Endodermal cell (in vitro differentiated cells): ENCODE data around the gene ZEB2. TPM values are rescaled to one million over a fixed set of nuclear protein-coding genes. Genes with fewer than 3 reads are reported as not detected.

Experiments
- DNase-seq: peaks from one replicate; pipeline ENCODE4 v3.0.0-alpha.2; 2017
- H3K27ac ChIP-seq: 2 replicates; pipeline ENCODE4 v1.5.1; 2013; ENCODE audit warnings: mild to moderate bottlenecking, low read depth, low read length, moderate library complexity
- H3K27me3 ChIP-seq: 2 replicates; pipeline ENCODE4 v1.6.1; 2013; ENCODE audit warnings: mild to moderate bottlenecking, low read length, moderate library complexity; ENCODE audit not compliant: insufficient read depth, control insufficient read depth, poor library complexity, severe bottlenecking
- H3K36me3 ChIP-seq: 2 replicates; pipeline ENCODE4 v1.7.0; 2013; ENCODE audit warnings: mild to moderate bottlenecking, low read length, moderate library complexity; ENCODE audit not compliant: control insufficient read depth, insufficient read depth
- H3K4me1 ChIP-seq: one replicate; pipeline ENCODE4 v1.7.0; 2013; ENCODE audit warnings: low read length; ENCODE audit not compliant: control insufficient read depth, insufficient read depth
- H3K4me3 ChIP-seq: 2 replicates; pipeline ENCODE4 v1.5.1; 2013; ENCODE audit warnings: mild to moderate bottlenecking, low read length, moderate library complexity
- H3K9ac ChIP-seq: 2 replicates; pipeline ENCODE4 v1.6.1; 2013; ENCODE audit warnings: mild to moderate bottlenecking, low read length, moderate library complexity; ENCODE audit not compliant: poor library complexity, severe bottlenecking; ENCODE audit errors: extremely low read depth
- H3K9me3 ChIP-seq: 2 replicates; pipeline ENCODE4 v1.6.1; 2013; ENCODE audit warnings: mild to moderate bottlenecking, low read length, moderate library complexity; ENCODE audit not compliant: control insufficient read depth
- H3K27ac Mint-ChIP-seq: 2 replicates; pipeline ENCODE4 v1.8.0; 2020; ENCODE audit warnings: mixed read lengths
- H3K27me3 Mint-ChIP-seq: 2 replicates; pipeline ENCODE4 v1.8.0; 2021; ENCODE audit warnings: mild to moderate bottlenecking, mixed read lengths; ENCODE audit not compliant: insufficient read depth
- H3K36me3 Mint-ChIP-seq: 2 replicates; pipeline ENCODE4 v1.8.0; 2020; ENCODE audit warnings: low read depth, mixed read lengths
- H3K4me1 Mint-ChIP-seq: 2 replicates; pipeline ENCODE4 v1.8.0; 2020; ENCODE audit warnings: mixed read lengths
- H3K4me3 Mint-ChIP-seq: 2 replicates; pipeline ENCODE4 v1.8.0; 2020; ENCODE audit warnings: mild to moderate bottlenecking, moderate library complexity, mixed read lengths
- H3K9me3 Mint-ChIP-seq: 2 replicates; pipeline ENCODE4 v1.8.0; 2020; ENCODE audit warnings: mild to moderate bottlenecking, mixed read lengths
- CTCF ChIP-seq: fragments of 200-600 bp; sonication (generic); conservative IDR thresholded peaks from 2 replicates; pipeline ENCODE4 v1.5.0; 2021; ENCODE audit warnings: antibody characterized with exemption, mild to moderate bottlenecking
- WGBS, 2 experiments: methylation state at CpG; one replicate each; pipeline versions ENCODE4 v1.1.5 to v1.1.7; 2013; ENCODE audit warnings: missing lambda C conversion rate in 2 of 2, mixed read lengths in 1 of 2; ENCODE audit not compliant: insufficient coverage in 1 of 2, insufficient read length in 1 of 2; 5-methylcytosine and 5-hydroxymethylcytosine counted together
- total RNA-seq, 2 donors: library from RNA; stranded (reverse); fragmentation: NEBNext Ultra II Directional in 1 of 2; extraction: Animal tissue kit (Norgen Biotek cat#: 25700) in 1 of 2; gene quantifications; 2 replicates in 1 of 2; 3 replicates in 1 of 2; pipeline ENCODE4 v1.2.1, GENCODE V29; 2021

ZEB2 gene
- total RNA-seq, 2 donors from 2014 or later = 0.29 to 0.31 TPM

GRCh38 chr2:144439993-144440392, 79.9 kb downstream of the ZEB2 start:
- Histone ChIP-seq H3K27me3 (peaks cover 17% of the 10 kb centered on the region), H3K36me3 (no peaks in the 10 kb centered on the region), H3K4me1 (peaks cover 17% of the 10 kb centered on the region), H3K9ac (no peak overlapping the region), H3K4me3 (no peak overlapping the region), H3K9me3 (no peaks in the 10 kb centered on the region), H3K27ac (peak overlapping the region; percentile 73)
- Mint-ChIP-seq H3K4me1 (peaks cover 51% of the 10 kb centered on the region), H3K27me3 (peaks cover 21% of the 10 kb centered on the region), H3K36me3 (no peaks in the 10 kb centered on the region), H3K4me3 (no peak overlapping the region), H3K27ac (no peak overlapping the region), H3K9me3 (no peaks in the 10 kb centered on the region)
- DNase-seq = no peak
- no peak for TF ChIP-seq CTCF
- no CpG with 5 or more reads among the region's 1 CpG for WGBS, 2 experiments

- H3K27me3 Mint-ChIP-seq = peaks cover 12% of the 10 kb centered on the region
- 76% methylated on average over 8 of the region's 8 CpGs; no CpG with 5 or more reads in 1 of the 2 experiments for WGBS, 2 experiments
- no peak overlapping the region for H3K4me3 Mint-ChIP-seq
- Histone ChIP-seq H3K9me3 (no peaks in the 10 kb centered on the region), H3K4me3 (no peak overlapping the region), H3K27me3 (peaks cover 9% of the 10 kb centered on the region), H3K36me3 (no peaks in the 10 kb centered on the region), H3K9ac (no peak overlapping the region), H3K4me1 (peaks cover 8% of the 10 kb centered on the region), H3K27ac (peak overlapping the region; percentile 73)
- no peaks in the 10 kb centered on the region for H3K9me3 Mint-ChIP-seq
- no peak for DNase-seq
- no peak overlapping the region for H3K27ac Mint-ChIP-seq
- no peak for TF ChIP-seq CTCF
- H3K4me1 Mint-ChIP-seq = peaks cover 41% of the 10 kb centered on the region
- H3K36me3 Mint-ChIP-seq = no peaks in the 10 kb centered on the region
Measured at GRCh38 chr2:144438801-144439631, 80.9 kb downstream of the ZEB2 start.

- 91 to 100% methylated on average over 2 to 4 of the region's 4 CpGs for WGBS, 2 experiments
- DNase-seq = no peak
- Histone ChIP-seq H3K9me3 (no peaks in the 10 kb centered on the region), H3K36me3 (no peaks in the 10 kb centered on the region), H3K4me3 (no peak overlapping the region), H3K27ac (no peak overlapping the region), H3K4me1 (peaks cover 8% of the 10 kb centered on the region), H3K9ac (no peak overlapping the region), H3K27me3 (no peaks in the 10 kb centered on the region)
- no peak for TF ChIP-seq CTCF
- Mint-ChIP-seq H3K27me3 (peaks cover 5% of the 10 kb centered on the region), H3K4me3 (no peak overlapping the region), H3K27ac (no peak overlapping the region), H3K36me3 (no peaks in the 10 kb centered on the region), H3K4me1 (peaks cover 34% of the 10 kb centered on the region), H3K9me3 (no peaks in the 10 kb centered on the region)
Measured at GRCh38 chr2:144437636-144438035, 82.3 kb downstream of the ZEB2 start.
